CD4-positive, CD25-positive, alpha-beta regulatory T cell (primary cell): ENCODE measurements around the gene MOSPD3. TPM values are rescaled to one million over a fixed set of nuclear protein-coding genes. Genes with fewer than 3 reads are reported as not detected.

Experiments
- ATAC-seq, 2 donors: fragments of 150-1000 bp; cut with Tn5 transposase; one replicate each; pipeline ENCODE4 v1.10.0; 2021; ENCODE audit warnings: low read depth in 2 of 2, moderate number of reproducible peaks in 2 of 2, moderate library complexity in 1 of 2
- DNase-seq, 3 donors: peaks; one replicate each; pipeline versions ENCODE4 v3.0.0 to v3.0.0-alpha.2; 2012 to 2022; ENCODE audit warnings: mixed read lengths in 1 of 3
- H3K27ac ChIP-seq: one replicate; pipeline ENCODE4 v1.7.0; 2013; ENCODE audit warnings: mild to moderate bottlenecking, low read length; ENCODE audit not compliant: insufficient read depth, poor library complexity, severe bottlenecking
- H3K27me3 ChIP-seq: one replicate; pipeline ENCODE4 v1.7.0; 2013; ENCODE audit warnings: low read length; ENCODE audit not compliant: control insufficient read depth, insufficient read depth
- H3K36me3 ChIP-seq: one replicate; pipeline ENCODE4 v1.7.0; 2013; ENCODE audit warnings: mild to moderate bottlenecking, low read length, moderate library complexity; ENCODE audit not compliant: control insufficient read depth, insufficient read depth
- H3K4me1 ChIP-seq: 2 replicates; pipeline ENCODE4 v1.7.0; 2013; ENCODE audit warnings: mild to moderate bottlenecking, low read length; ENCODE audit not compliant: insufficient read depth, control insufficient read depth, poor library complexity, severe bottlenecking
- H3K4me3 ChIP-seq: one replicate; pipeline ENCODE4 v1.7.0; 2013; ENCODE audit warnings: low read depth, mild to moderate bottlenecking, low read length, moderate library complexity
- H3K9me3 ChIP-seq, 2 experiments: 1 replicate in 1 of 2; 2 replicates in 1 of 2; pipeline ENCODE4 v1.7.0; 2013; ENCODE audit warnings: low read length in 2 of 2, mild to moderate bottlenecking in 1 of 2, moderate library complexity in 1 of 2; ENCODE audit not compliant: control insufficient read depth in 2 of 2
- H3K27ac Mint-ChIP-seq, 3 donors: one replicate each; pipeline ENCODE4 v1.8.0; 2020 to 2022; ENCODE audit warnings: mild to moderate bottlenecking in 3 of 3, mixed read lengths in 3 of 3, moderate library complexity in 2 of 3
- H3K27me3 Mint-ChIP-seq: one replicate; pipeline ENCODE4 v1.8.0; 2022; ENCODE audit warnings: mild to moderate bottlenecking, mixed read lengths
- H3K36me3 Mint-ChIP-seq: one replicate; pipeline ENCODE4 v1.8.0; 2020; ENCODE audit warnings: mixed read lengths
- H3K4me1 Mint-ChIP-seq, 4 donors: one replicate each; pipeline ENCODE4 v1.8.0; 2020 to 2022; ENCODE audit warnings: mixed read lengths in 4 of 4, mild to moderate bottlenecking in 1 of 4
- H3K4me3 Mint-ChIP-seq, 4 donors: one replicate each; pipeline ENCODE4 v1.8.0; 2020 to 2022; ENCODE audit warnings: mild to moderate bottlenecking in 4 of 4, mixed read lengths in 4 of 4, moderate library complexity in 3 of 4
- H3K9me3 Mint-ChIP-seq, 7 donors: one replicate each; pipeline ENCODE4 v1.8.0; 2020 to 2022; ENCODE audit warnings: mixed read lengths in 7 of 7, mild to moderate bottlenecking in 3 of 7, moderate library complexity in 2 of 7
- polyA plus RNA-seq, 4 donors: library from polyadenylated mRNA; unstranded; fragments of 300-500 nt; fragmentation: Illumina TruSeq; gene quantifications; one replicate each; pipeline ENCODE4 v1.2.3, GENCODE V29; 2021
- total RNA-seq: library from RNA; stranded (reverse); gene quantifications from one replicate; pipeline ENCODE4 v1.2.3, GENCODE V29; 2022

MOSPD3 gene
- total and polyA plus RNA-seq, 5 donors from 2014 or later = 13.8 to 22.9 (median 21.9) TPM

DNA sequence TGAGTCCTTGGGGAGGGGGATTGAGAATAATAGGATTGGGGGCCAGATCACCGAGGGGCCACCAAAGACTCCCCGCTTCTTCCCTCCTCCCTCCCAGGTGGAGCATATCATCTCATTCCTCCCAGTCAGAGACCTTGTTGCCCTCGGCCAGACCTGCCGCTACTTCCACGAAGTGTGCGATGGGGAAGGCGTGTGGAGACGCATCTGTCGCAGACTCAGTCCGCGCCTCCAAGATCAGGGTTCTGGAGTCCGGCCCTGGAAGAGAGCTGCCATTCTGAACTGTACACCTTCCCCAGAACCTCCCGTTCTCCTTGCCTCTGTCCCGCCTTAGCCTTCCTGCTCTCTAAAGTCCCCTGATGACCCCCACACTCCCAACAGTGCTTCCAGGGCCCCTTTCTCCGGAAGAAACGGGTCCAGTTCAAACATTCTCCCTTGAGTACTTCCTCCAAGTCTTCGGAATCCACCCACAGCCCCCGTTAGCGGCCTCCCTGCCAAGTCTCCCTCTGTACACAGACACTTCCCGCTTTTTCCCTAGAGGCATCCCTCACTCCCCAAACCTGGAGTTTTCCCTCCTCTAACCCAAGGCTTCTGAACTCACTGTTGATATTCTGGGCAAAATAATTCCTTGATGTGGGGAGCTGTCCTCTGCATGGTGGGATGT lies 22.1 kb upstream of the MOSPD3 start:
- Histone ChIP-seq H3K27me3 (no peaks in the 10 kb centered on the region), H3K4me3 (no peak overlapping the region), H3K9me3 (no peaks in the 10 kb centered on the region), H3K27ac (no peak overlapping the region), H3K36me3 (no peaks in the 10 kb centered on the region), H3K4me1 (peaks cover 12% of the 10 kb centered on the region)
- Mint-ChIP-seq H3K27me3 (peaks cover 10% of the 10 kb centered on the region), H3K4me3 (no peak overlapping the region), H3K4me1 (peaks cover 0 to 14% (median 3%) of the 10 kb centered on the region in 4 donors), H3K36me3 (no peaks in the 10 kb centered on the region), H3K27ac (no peak overlapping the region), H3K9me3 (no peaks in the 10 kb centered on the region)
- ATAC-seq (no peak), DNase-seq (no peak)

DNA sequence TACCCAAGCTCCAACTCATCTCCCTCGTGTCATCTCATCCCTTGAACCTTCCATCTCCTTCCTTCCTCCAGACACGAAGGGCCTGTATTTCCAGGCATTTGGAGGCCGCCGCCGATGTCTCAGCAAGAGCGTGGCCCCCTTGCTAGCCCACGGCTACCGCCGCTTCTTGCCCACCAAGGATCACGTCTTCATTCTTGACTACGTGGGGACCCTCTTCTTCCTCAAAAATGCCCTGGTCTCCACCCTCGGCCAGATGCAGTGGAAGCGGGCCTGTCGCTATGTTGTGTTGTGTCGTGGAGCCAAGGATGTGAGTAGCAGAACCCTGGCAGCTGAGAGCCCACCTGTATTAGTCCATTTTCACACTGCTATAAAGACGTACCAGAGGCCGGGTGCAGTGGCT lies 20.7 kb upstream of the MOSPD3 start:
- Histone ChIP-seq H3K27ac (no peak overlapping the region), H3K9me3 (no peaks in the 10 kb centered on the region), H3K4me1 (peaks cover 8% of the 10 kb centered on the region), H3K27me3 (no peaks in the 10 kb centered on the region), H3K4me3 (no peak overlapping the region), H3K36me3 (no peaks in the 10 kb centered on the region)
- peaks cover 14% of the 10 kb centered on the region for H3K27me3 Mint-ChIP-seq
- no peaks in the 10 kb centered on the region for H3K9me3 Mint-ChIP-seq
- no peaks in the 10 kb centered on the region for H3K36me3 Mint-ChIP-seq
- no peak for DNase-seq
- ATAC-seq = no peak
- no peak overlapping the region for H3K27ac Mint-ChIP-seq
- H3K4me3 Mint-ChIP-seq = no peak overlapping the region
- H3K4me1 Mint-ChIP-seq = peaks cover 0 to 11% (median 2%) of the 10 kb centered on the region in 4 donors

DNA sequence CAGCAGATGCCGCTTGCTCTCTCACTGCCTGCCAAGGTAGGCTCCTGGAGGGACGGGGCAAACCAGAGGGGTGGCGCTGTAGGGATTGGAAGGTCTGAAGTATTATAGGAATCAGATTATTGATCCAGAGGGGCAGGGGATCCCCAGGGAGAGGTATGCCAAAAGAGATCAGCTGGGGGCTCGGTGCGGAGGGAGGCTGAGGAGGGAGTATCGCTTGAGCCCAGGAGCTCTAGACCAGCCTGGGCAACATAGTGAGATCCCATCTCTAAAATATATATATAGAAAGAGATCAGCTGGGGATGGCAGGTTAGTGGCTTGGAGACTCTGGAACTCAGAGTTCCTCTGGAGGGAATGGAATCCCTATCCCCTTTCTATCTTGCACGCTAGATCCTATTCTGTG lies 17.2 kb upstream of the MOSPD3 start:
- peaks cover 0 to 6% (median 5%) of the 10 kb centered on the region in 4 donors for H3K4me1 Mint-ChIP-seq
- Histone ChIP-seq H3K9me3 (no peaks in the 10 kb centered on the region), H3K27me3 (no peaks in the 10 kb centered on the region), H3K4me1 (no peaks in the 10 kb centered on the region), H3K27ac (no peak overlapping the region), H3K36me3 (no peaks in the 10 kb centered on the region), H3K4me3 (no peak overlapping the region)
- no peak overlapping the region for H3K4me3 Mint-ChIP-seq
- no peak for DNase-seq
- ATAC-seq = no peak
- H3K27ac Mint-ChIP-seq = no peak overlapping the region
- H3K36me3 Mint-ChIP-seq = no peaks in the 10 kb centered on the region
- peaks cover 14% of the 10 kb centered on the region for H3K27me3 Mint-ChIP-seq
- no peaks in the 10 kb centered on the region for H3K9me3 Mint-ChIP-seq

DNA sequence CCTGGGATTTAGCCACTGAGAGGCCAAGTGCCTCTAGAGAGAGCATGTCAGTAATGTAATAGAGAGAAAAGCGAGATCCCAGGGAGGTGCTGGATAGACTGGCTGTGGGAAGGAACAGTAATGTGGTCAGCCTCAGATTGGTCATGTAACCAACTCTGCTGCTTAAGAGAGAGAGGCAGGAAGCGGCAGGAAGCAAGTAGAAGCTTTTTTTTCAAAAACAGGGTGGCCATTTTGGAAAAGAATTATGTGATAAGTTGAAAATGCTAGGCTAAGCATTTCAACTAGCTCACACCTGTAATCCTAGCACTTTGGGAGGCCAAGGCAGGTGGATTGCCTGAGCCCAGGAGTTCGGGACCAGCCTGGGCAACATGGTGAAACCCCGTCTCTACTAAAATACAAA lies 13.9 kb upstream of the MOSPD3 start:
- Histone ChIP-seq H3K9me3 (no peaks in the 10 kb centered on the region), H3K36me3 (no peaks in the 10 kb centered on the region), H3K27me3 (no peaks in the 10 kb centered on the region), H3K4me3 (no peak overlapping the region), H3K4me1 (peaks cover 4% of the 10 kb centered on the region), H3K27ac (no peak overlapping the region)
- ATAC-seq (no peak), DNase-seq (no peak)
- H3K4me3 Mint-ChIP-seq = peak overlapping the region in 1 of 4 donors; percentile 71
- H3K9me3 Mint-ChIP-seq = peaks cover 0 to 2% (median 0%) of the 10 kb centered on the region in 7 donors
- peaks cover 0 to 11% (median 6%) of the 10 kb centered on the region in 4 donors for H3K4me1 Mint-ChIP-seq
- H3K27ac Mint-ChIP-seq = no peak overlapping the region
- H3K36me3 Mint-ChIP-seq = no peaks in the 10 kb centered on the region
- H3K27me3 Mint-ChIP-seq = peaks cover 11% of the 10 kb centered on the region

DNA sequence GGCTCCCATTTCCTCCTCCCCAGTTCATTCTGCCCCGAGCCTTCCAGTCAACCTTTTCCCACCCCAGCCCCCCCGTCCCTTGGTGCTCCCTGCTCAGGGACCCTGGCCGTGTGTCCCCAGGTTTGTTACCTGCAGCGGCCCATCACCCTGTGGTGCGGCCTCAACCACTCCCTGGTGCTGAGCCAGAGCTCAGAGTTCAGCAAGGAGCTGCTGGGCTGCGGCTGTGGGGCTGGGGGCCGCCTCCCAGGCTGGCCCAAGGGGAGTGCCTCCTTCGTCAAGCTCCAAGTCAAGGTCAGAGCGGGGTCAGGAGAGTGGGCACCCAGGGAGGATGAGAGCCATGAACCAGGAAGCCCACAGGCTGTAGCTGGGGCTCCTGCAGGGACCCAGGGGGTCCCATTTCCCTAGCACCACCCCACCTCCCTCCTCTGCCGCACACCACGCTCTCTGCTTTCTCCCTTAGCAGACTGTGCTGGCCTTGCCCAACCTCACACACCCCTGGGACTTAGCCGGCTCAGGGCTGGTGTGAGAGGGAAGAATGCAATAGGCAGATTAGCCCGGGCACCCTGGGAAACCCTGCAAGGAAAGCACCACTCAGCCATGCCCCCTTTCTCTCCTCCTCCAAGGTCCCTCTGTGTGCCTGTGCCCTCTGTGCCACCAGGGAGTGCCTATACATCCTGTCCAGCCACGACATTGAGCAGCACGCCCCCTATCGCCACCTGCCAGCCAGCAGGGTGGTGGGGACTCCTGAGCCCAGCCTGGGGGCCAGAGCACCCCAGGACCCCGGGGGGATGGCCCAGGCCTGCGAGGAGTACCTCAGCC lies 12.2 kb upstream of the MOSPD3 start:
- H3K27ac Mint-ChIP-seq = no peak overlapping the region
- H3K27ac ChIP-seq = no peak overlapping the region
- H3K27me3 Mint-ChIP-seq = peaks cover 7% of the 10 kb centered on the region
- H3K4me1 ChIP-seq = peaks cover 20% of the 10 kb centered on the region
- H3K36me3 ChIP-seq = no peaks in the 10 kb centered on the region
- no peak for ATAC-seq
- peaks cover 0 to 2% (median 0%) of the 10 kb centered on the region in 7 donors for H3K9me3 Mint-ChIP-seq
- no peaks in the 10 kb centered on the region for H3K36me3 Mint-ChIP-seq
- H3K27me3 ChIP-seq = no peaks in the 10 kb centered on the region
- peaks cover under 1 to 22% (median 10%) of the 10 kb centered on the region in 4 donors for H3K4me1 Mint-ChIP-seq
- no peak for DNase-seq
- H3K4me3 Mint-ChIP-seq = no peak overlapping the region
- H3K4me3 ChIP-seq = no peak overlapping the region
- H3K9me3 ChIP-seq = no peaks in the 10 kb centered on the region

DNA sequence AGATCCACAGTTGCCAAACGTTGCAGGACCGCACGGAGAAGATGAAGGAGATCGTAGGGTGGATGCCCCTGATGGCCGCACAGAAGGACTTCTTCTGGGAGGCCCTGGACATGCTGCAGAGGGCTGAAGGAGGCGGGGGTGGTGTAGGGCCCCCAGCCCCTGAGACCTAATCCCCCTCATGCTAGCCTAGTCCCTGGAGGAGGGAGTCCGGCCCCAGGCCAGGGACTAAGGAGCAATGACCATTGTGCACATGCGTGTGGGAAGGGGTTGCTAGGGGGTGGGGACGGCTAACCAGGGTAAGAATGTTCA lies 11.7 kb upstream of the MOSPD3 start:
- Mint-ChIP-seq H3K9me3 (peaks cover 0 to 2% (median 0%) of the 10 kb centered on the region in 7 donors), H3K4me1 (peaks cover 4 to 28% (median 11%) of the 10 kb centered on the region in 4 donors), H3K27ac (no peak overlapping the region), H3K4me3 (peak overlapping the region in 1 of 4 donors; percentile 51), H3K27me3 (peaks cover 10% of the 10 kb centered on the region), H3K36me3 (no peaks in the 10 kb centered on the region)
- no peak overlapping the region for H3K27ac ChIP-seq
- H3K4me1 ChIP-seq = peaks cover 25% of the 10 kb centered on the region
- H3K4me3 ChIP-seq = no peak overlapping the region
- H3K36me3 ChIP-seq = no peaks in the 10 kb centered on the region
- ATAC-seq (no peak), DNase-seq (no peak)
- H3K27me3 ChIP-seq = no peaks in the 10 kb centered on the region
- H3K9me3 ChIP-seq = no peaks in the 10 kb centered on the region

DNA sequence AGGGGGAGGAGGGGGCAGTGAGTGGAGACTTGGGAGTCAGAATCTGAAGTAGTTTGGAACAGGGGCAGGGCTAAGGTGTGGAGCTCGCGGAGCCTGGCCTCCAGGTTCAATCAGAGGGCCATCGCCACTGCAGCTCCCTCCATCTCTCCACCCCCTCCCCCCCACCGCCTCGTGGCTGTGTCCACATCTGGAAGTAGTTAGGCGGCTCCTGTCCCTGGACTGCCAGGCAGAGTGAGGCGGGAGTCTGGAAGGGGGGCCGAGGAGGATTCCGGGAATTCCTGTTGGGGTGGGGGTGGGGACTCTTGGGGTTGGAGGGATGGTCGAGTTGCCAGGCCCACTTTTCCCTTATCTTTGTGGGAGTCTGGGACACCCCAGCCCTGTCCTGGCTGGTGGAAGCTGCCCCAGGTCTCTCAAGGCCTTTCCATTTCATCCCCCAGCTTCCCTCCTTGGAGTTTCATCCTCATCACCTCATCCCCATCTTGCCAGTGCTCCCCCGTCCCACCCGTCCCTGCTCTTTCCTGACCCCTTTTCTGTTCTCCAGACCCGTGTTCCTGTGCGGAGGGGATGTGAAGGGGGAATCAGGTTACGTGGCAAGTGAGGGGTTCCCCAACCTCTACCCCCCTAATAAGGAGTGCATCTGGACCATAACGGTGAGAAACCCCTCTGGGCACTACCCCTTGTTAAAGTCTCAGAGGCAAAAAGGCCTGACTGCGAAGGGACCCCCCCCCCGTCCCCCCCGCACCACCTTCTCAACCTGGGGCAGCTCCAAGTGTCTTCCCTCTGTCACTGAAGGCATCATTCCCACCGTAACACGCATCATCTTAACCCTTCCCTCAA lies 9.2 kb upstream of the MOSPD3 start:
- H3K4me1 ChIP-seq = peaks cover 30% of the 10 kb centered on the region
- peaks cover 0 to 2% (median 0%) of the 10 kb centered on the region in 7 donors for H3K9me3 Mint-ChIP-seq
- H3K27me3 Mint-ChIP-seq = peaks cover 17% of the 10 kb centered on the region
- no peaks in the 10 kb centered on the region for H3K27me3 ChIP-seq
- peaks cover 3 to 35% (median 14%) of the 10 kb centered on the region in 4 donors for H3K4me1 Mint-ChIP-seq
- DNase-seq = no peak
- H3K36me3 Mint-ChIP-seq = no peaks in the 10 kb centered on the region
- no peaks in the 10 kb centered on the region for H3K9me3 ChIP-seq
- H3K36me3 ChIP-seq = no peaks in the 10 kb centered on the region
- peak overlapping the region; percentile 7 for H3K4me3 ChIP-seq
- no peak for ATAC-seq
- H3K27ac ChIP-seq = peak overlapping the region; percentile 63
- peak overlapping the region; percentile 82 to 93 (median 86) for H3K4me3 Mint-ChIP-seq
- H3K27ac Mint-ChIP-seq = peak overlapping the region in 2 of 3 donors; percentile 52 to 88
